OCI-LY7 (cell line): Measurements from ENCODE around the gene CCDC85A.

Experiments used
- CTCF ChIP-seq: fragments of 200-600 bp; sonication (generic); conservative IDR thresholded peaks from 2 replicates; pipeline ENCODE4 v1.5.1; 2014; ENCODE audit warnings: mild to moderate bottlenecking, antibody characterized with exemption, low read length, moderate library complexity, mixed read lengths
- EZH2phosphoT487 ChIP-seq: fragments of 200-600 bp; sonication (generic); IDR thresholded peaks from 2 replicates; pipeline ENCODE4 v1.6.1; 2018; ENCODE audit warnings: low read depth, borderline replicate concordance, mild to moderate bottlenecking, mixed run types, antibody characterized with exemption, low read length, moderate library complexity, mixed read lengths

GRCh38 chr2:56222481-56222880, 38.7 kb downstream of the CCDC85A start:
- TF ChIP-seq CTCF, result no peak
- TF ChIP-seq EZH2phosphoT487, result no peak
